Measurements from ENCODE around the gene MYL2.

DNA sequence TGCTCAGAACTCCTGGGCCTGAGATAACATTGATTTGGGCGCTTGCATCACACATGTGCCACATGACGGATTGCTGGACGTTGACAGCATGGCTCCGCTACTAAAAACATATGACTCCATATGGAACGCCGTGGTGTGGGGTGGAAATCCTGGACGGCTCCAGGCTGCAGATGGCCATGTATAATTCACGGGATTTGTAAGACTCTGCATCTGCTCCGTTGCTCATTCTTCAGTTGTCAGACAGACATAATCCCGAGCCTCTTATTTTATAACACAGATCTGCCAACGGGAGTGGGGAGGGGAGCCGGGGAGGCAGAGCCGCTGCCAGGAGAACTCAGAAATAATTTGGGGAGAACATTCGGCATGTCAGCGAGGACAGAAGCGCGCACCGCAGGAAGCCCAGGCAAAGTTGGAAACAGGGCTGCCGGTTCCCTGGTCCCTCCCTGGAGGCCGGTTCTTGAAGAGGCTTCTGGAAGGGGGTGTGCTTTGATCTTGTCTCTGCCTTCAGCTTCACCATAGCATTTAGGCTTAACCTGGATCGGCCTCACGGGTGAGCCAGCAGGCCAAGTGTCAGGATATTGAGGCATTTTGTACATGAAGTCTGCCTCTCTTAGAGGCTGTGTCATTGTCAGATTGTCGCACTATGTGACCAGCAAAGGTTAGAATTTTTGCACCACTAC, 45.8 kb upstream of the MYL2 start:
- no peak for TF ChIP-seq POLR2A (IDR thresholded peaks at IDR 0.05)
- TF ChIP-seq CTCF (IDR thresholded peaks at IDR 0.05), result no peak
